GM21360 (cell line): ENCODE data around the gene SLC26A11.

Source experiments
- ATAC-seq: cut with Tn5 transposase; IDR thresholded peaks from one replicate; pipeline ENCODE4 v1.9.1; 2021; ENCODE audit warnings: mild to moderate bottlenecking, moderate library complexity; ENCODE audit not compliant: unreplicated experiment

SLC26A11 gene

DNA sequence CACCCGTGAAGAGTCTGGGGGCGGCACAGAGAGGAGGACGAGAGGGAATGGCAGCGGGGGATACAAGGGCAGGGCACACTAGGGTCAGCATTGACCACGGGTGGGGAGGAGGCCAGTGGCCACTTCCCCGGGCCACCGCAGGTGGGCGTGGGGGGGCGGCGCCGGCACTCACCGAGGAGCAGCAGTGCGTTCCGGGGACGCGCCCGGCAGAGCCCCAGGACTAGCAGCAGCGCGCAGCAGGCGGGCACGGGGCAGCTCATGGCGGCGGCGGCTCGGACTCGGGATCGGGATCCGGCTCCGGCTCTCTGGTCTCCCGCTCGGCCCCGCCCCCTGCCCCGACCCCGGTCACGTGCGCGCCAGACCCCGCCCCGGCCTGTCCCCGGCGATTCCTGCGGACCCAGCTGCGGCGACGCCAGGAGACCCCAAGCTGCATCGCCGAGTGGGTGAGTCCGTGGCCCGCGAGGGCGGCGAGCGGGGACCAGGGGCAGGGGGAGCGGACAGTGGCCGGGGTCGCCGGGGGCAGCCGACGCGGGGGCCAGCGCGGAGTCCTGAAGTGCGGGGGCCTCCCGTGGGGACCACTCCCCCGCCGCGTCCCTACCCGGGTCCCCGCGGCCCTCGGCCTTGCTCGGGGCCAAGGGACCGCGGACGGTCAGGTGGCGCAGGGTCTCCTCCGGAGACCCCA lies at the start of gene SLC26A11, which contains the start of gene SGSH:
SLC26A11 (plus strand) TSS at position 374 of the 682 bp plus-strand sequence. CDS start 1,134 bp downstream, outside the sequence.
SGSH (minus strand) TSS at position 280 of the 682 bp plus-strand sequence; CDS start at position 260, 20 bp downstream.
- no peak for ATAC-seq

DNA sequence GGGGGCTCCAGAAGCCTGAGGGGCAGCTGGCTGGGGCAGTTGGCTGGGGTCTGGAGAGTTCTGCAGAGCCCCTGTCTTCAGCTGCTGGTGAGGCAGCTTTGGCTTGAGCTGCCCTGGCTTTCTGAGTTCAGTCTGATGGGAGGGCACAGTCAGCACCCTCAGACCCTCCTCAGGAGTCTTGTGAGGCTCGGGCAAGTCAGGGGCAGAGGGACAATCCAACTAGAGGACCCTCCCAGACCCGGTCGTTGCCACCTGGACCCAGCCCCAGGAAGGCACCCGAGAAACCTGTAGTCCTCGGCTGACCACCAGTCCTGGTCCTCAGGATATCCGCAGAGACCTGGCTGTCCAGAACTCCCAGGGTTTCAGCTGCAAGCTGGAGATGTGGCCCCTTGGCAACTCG lies 48.5 kb upstream of the SLC26A11 start:
- no peak for ATAC-seq

DNA sequence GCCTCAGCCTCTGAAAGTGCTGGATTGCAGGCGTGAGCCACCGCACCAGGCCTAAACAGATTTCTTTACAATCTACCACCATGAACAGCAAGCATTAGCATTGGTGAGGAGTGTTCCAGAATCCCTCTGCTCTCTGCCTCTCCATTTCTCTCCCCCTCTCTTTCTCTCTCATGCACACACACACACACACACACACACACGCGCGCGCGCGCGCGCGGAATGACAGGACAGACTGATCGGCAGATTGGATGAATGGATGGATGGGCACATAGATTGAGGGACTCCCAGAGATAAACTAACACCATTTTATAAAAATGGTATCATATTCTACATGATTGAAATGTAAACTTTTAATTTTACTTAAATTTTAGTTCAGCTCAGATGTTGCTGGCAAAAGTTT lies 47.1 kb upstream of the SLC26A11 start:
- ATAC-seq: no peak

DNA sequence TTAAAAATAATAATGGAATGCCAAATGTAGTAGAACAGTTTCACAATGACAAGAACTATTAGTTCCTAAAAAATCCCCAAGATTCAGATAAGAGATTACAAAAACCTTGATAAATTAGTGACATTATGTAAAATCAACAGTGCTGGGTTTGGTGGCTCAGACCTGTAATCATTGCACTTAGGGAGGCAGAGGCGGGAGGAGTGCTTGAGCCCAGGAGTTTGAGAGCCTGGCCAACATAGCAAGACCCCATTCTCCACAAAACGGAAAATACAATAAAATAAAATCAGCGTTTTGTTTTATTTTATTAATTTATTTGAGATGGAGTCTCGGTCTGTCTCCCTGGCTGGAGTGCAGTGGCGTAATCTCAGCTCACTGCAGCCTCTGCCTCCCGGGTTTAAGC lies 46.3 kb upstream of the SLC26A11 start:
- no peak for ATAC-seq

DNA sequence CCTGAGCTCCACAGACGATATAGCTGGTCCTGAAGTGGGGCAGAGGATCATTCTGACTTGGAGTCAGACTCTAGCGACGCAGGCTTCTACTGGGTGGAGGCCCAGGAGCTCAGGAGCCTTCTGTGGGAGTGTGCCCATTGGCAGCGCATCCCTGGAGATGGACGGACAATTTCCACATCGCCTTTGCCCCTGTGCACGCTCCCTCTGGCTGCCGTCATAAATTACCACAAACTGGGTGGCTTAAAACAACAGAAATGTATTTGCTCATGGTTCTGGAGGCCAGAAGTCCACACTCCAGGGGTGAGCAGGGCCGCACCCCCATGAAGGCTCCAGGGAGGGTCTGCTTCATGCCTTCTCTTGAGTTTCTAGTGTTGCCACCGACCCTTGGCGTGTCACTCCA lies 43.5 kb upstream of the SLC26A11 start:
- ATAC-seq: no peak

DNA sequence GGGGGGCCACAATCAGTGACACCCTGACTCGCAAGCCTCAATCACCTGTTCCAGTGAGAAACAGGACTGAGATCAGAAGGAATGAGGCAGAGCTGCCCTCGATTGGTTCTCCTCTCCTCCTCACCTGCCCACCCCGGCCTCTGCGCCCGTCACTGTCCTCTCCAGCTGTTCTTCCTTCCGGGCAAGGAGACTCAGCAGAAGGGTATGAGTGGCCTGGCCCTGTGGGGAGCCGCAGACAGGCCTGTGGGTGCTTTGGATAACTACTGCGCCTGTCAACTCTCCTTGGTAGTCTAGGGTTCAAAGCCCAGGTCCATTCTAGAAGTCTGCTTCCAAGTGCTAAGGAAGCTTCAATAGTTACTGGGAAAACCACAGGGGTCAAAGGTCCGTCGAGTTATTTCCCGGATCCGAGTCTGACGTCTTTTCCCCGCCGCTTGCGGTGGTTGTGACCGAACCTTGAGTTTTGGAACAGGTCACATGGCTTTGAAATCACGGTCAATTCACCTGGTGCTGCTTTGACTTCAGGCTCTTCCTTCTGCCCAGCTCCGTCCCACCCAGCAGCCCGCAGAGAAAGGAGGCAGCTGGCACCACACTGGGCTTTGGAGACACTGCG lies 42.1 kb upstream of the SLC26A11 start:
- no peak for ATAC-seq

DNA sequence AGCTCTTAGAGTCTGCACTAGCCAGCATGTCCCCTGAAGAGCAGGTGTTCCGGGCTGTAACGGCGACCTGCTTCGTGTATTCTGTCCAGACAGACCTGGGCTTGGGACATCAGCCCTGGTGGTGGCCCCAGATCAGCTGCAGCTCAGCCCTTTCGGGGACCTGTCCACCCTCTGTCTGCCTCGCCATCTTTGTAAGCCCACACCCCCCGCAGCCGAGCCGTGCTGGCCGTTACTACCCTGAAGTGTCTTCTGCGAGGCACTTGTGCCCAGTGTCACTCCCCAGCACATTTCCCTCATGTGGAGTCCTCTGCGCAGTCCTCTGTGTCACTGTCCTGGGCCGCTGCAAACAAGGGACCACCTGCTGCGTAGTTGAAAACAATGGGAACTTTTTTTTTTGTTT lies 40.0 kb upstream of the SLC26A11 start:
- no peak for ATAC-seq

DNA sequence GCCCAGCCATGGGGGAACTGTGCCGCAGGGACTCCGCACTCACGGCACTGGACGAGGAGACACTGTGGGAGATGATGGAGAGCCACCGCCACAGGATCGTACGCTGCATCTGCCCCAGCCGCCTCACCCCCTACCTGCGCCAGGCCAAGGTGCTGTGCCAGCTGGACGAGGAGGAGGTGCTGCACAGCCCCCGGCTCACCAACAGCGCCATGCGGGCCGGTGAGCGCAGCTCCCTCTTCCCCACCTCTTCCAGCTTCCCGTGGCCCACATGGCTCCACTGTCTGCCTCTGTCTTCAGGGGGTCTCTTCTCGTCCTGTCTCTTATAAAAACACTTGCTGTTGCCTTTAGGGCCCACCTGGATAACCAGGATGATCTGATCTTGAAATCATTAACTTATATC lies 38.8 kb upstream of the SLC26A11 start:
- ATAC-seq: no peak

DNA sequence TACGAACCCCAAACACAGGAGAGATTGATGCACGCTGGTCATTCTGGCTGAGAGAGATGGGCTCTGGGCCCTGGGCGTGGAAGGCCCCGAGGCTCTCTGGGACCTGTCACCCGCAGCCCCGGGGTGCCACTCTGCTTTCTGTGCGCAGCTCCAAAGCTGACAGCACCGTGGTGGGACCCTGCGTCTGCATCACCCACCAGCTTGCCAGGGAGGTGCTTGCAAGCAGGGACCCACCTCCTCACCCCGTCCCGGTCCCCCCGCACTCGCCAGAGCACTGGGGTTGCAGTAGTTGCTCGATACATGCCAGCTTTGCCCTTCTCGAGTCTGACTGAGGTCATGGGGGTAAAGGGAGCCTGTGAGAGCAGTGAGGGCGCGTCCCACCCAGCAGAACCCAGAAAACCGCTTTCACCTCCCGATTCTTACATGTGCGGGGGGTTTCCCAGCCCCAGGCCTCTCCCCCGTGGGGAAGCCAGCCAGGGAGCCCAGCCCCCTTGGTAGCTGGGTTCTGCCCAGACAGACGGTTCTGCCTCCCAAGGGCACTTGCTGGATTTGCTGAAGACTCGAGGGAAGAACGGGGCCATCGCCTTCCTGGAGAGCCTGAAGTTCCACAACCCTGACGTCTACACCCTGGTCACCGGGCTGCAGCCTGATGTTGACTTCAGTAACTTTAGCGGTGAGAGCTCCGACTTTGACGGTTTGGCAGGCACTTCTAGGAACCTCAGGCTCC lies 37.9 kb upstream of the SLC26A11 start:
- no peak for ATAC-seq

DNA sequence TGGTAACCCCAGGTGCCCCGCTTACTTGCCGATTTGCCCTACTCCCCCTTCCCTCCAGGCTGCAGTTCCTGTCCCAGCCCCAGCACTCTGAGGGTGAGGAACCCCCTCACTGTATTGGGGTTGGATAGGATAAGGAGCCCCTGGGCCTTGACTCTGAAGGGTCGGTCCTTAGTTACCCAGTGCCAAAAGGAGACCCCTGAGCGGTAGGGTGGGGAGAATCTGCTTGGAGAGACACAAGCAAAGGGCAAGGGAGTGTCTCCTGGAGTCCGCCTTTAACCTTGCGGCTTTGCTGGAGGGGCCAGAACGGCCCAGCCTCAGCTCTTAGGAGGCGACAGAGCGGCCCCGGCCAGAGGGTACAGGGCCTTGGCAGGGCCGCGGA lies 37.4 kb upstream of the SLC26A11 start:
- ATAC-seq: no peak

DNA sequence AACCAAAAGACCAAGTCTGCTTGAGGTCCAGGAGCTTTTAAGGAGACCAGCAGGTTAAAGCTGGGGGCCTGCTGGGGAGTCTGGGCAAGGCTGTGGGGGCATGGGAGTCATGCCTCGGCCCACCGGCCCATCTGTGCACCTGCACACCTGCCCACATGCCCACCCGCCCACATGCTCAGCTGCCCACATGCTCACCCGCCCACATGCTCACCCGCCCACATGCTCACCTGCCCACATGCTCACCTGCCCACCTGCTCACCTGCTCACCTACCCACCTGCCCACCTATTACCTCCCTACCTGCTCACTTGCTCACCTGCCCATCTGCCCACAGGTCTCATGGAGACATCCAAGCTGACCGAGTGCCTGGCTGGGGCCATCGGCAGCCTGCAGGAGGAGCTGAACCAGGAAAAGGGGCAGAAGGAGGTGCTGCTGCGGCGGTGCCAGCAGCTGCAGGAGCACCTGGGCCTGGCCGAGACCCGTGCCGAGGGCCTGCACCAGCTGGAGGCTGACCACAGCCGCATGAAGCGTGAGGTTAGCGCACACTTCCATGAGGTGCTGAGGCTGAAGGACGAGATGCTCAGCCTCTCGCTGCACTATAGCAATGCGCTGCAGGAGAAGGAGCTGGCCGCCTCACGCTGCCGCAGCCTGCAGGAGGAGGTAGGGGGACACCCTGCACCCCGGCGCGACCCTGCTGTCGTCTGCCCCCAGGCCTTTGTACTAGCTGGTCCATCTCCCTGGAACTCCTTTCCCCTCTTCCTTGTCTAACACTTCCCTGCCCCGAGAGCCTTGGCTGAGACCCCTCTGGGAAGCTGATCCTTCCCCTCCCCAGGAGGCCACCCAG lies 36.4 kb upstream of the SLC26A11 start:
- ATAC-seq: no peak

DNA sequence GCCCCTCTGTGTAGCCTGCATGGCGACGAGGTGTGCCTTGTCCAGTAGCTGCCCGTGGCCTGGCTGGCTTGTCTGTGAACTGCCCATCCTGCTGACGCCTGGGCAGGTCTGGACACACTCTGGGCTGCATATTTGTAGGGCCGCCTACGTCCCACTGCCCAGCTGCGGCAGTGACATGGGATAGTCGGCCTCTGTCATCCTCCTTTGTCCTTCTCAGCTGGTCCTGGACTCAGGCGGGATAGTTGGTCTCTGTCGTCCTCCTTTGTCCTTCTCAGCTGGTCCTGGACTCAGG lies 35.9 kb upstream of the SLC26A11 start:
- no peak for ATAC-seq

DNA sequence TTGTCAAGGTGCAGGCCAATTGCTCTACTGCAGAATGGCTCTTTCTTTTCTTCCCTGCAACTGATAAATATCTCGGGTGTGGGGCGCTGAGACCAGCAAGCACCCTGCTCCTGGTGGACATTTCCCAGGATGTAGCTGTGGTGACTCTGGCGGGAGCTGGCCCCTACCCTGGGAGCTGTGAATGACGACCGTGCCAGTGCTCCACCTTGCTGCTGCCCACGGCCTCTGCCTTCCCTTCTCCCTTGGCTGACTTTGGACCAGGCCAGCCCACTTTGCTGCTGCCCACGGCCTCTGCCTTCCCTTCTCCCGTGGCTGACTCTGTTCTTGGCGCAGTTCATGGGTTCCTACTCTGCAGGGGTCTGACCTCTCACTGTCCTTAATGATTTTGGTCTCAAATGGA lies 34.3 kb upstream of the SLC26A11 start:
- no peak for ATAC-seq

DNA sequence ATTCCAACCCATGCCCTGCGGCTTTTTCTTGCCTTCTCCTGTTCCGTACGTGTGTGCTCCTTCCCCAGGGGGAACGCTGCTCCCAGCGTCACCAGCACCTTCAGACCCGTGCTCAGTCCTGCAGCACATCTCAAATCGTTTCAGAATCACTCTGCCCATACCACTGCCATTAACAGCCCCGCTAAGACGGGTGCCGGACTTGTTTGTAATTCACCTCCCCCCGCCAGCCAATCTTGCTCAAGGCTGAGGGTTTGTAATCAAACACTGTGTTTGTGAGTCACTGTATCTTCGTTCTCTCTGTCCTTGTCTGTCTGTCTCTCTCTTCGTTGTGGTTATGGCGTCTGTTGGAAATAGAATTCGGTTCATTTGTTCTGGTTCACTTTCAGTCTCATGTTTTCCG lies 33.1 kb upstream of the SLC26A11 start:
- ATAC-seq: no peak

DNA sequence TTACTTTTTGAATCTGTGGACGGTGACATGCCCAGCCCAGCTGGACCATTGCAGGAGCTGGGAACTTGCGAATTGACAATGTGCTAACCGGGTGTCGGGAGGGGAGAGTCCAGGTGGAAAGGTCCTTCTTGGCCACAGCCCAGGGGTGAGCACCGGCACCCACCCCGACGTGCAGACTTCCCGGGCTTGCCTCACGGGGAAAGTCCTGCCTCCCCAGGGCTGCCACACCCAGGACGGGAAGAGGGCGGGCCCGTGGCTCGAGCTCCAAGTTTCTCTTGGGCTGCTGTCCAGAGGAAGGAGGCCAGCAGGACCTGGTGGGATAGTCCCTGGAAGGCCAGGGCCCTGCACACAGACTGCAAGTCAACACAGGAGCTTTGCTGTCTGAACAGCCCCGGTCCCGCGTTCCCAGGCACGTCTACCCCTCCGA lies 32.7 kb upstream of the SLC26A11 start:
- ATAC-seq: no peak

DNA sequence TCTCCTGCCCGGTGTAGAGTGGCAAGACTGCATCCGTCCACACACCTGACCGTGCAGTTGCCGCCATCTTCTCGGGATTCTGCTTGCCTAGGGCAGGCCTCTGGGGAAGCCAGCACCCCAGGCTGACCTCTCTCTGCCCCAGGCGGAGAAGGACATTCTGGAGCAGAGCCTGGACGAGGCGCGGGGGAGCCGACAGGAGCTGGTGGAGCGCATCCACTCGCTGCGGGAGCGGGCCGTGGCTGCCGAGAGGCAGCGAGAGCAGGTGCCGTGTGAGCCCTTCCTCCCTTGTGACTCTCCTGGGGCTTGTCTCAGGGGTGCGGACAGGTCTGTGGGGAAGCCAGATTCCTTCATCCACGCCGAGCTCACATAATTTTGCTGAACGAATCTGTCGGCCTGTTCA lies 30.6 kb upstream of the SLC26A11 start:
- no peak for ATAC-seq

DNA sequence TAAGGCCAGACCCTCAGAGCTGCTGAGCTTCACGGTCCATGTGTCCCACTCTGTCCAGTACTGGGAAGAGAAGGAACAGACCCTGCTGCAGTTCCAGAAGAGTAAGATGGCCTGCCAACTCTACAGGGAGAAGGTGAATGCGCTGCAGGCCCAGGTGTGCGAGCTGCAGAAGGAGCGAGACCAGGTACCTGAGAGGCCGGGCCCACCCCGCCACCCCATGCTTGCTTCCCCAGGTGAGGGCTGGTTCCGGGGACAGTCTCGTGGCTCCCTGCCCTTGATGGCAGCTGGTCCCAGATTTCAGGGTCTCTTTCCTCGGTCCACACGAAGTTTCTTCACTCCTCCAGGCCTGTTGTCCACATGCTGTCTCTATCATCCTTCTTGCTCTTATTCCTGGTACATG lies 29.5 kb upstream of the SLC26A11 start:
- no peak for ATAC-seq

DNA sequence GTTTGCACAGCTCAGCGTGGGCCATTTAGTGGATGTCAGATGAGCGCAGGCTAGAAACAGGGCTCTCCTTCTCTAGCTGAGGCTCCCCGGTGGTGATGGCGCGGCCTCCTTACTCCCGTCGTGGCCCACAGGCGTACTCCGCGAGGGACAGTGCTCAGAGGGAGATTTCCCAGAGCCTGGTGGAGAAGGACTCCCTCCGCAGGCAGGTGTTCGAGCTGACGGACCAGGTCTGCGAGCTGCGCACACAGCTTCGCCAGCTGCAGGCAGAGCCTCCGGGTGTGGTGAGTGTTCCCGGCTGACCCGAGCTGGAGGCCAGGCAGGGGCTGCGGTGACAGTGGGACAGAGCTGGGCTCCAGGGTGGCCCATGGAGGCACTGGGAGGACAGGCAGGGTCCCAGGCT lies 29.0 kb upstream of the SLC26A11 start:
- ATAC-seq: no peak

DNA sequence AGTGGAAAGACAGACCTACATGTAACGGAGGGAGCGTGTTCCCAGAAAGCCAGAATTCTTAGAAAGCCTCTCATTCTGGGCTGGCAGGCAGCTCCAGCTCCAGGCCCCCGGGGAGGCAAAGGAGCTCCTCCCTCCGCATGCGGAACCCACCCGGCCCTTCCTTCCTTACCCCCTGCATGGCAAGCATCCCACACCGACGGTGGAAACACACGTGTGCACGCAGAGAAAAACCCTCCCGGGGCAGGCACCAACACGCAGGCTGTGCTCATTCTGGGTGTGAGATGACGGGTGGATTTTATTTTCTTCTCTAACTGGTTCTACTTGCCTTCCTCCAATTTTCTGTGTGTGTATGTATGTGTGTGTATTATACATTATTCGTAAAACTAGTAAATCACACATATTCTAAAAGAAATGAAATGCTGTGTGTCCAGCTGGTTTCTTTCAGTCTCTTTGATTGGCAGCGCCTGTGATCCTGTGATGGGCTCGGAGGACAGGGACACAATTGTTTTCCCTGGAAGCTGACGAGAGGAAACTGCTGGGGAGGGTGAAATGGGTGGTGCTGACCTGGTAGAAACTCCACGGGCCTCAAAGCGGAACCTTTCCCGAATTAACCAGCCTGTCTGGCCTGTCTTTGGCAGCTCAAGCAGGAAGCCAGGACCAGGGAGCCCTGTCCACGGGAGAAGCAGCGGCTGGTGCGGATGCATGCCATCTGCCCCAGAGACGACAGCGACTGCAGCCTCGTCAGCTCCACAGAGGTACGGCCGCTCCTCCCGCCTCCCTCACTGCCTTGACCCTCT lies 28.2 kb upstream of the SLC26A11 start:
- no peak for ATAC-seq

DNA sequence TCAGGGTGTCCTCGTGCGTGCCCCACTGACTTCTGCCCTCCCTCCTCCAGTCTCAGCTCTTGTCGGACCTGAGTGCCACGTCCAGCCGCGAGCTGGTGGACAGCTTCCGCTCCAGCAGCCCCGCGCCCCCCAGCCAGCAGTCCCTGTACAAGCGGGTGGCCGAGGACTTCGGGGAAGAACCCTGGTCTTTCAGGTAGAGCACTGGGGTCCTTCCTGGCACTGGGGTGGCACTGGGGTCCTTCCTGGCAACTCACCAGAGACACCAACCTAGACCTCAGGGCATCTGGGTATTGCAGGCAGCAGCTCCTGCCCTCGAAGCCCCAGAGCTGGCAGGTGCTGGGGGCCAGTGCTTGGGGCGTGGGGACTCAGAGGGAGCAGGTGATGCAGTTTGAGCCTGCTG lies 25.1 kb upstream of the SLC26A11 start:
- ATAC-seq: no peak
